Nephron (organoid): ENCODE measurements around the gene PLD5.

Experiments
- H3K27ac Mint-ChIP-seq, 3 experiments: 2 replicates each; pipeline ENCODE4 v1.8.0; 2020; ENCODE audit warnings: mixed read lengths in 3 of 3, mild to moderate bottlenecking in 2 of 3, moderate library complexity in 1 of 3
- H3K27me3 Mint-ChIP-seq: 2 replicates; pipeline ENCODE4 v1.8.0; 2021; ENCODE audit warnings: low read depth, mild to moderate bottlenecking, moderate library complexity, mixed read lengths
- H3K36me3 Mint-ChIP-seq: 2 replicates; pipeline ENCODE4 v1.8.0; 2020; ENCODE audit warnings: low read depth, mixed read lengths
- H3K4me1 Mint-ChIP-seq: 2 replicates; pipeline ENCODE4 v1.8.0; 2020; ENCODE audit warnings: mixed read lengths
- H3K4me3 Mint-ChIP-seq, 3 experiments: 2 replicates each; pipeline ENCODE4 v1.8.0; 2020; ENCODE audit warnings: mild to moderate bottlenecking in 3 of 3, mixed read lengths in 3 of 3, moderate library complexity in 2 of 3
- H3K9me3 Mint-ChIP-seq: 2 replicates; pipeline ENCODE4 v1.8.0; 2020; ENCODE audit warnings: mixed read lengths
- TF ChIP-seq, protein P1 (sequence below), 3 experiments: fragments of 200-600 bp; sonication (generic); IDR thresholded peaks; one replicate each; pipeline ENCODE4 v1.5.0; 2021; ENCODE audit warnings: antibody characterized with exemption in 3 of 3; ENCODE audit not compliant: unreplicated experiment in 3 of 3

PLD5 gene

DNA sequence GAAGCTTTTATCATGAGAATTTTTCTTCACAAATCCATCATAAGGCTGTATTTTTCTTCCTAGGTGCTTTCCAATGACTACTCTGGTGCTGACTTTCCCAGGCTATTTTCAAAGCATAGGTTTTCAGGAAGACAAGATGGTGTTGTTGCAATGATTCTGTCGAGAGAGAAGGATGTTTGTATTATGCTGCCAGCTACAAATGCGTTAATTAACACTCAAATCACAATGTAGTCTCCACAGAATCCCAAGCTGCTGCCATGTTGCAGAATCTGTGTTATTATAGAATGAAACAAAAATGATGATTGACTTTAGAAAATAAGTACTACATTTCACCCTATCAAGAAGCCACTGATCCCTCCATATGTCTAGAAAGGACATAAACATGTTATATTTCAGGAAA is 346.1 kb downstream of the PLD5 start:
- H3K4me1 Mint-ChIP-seq, result peaks cover 5% of the 10 kb centered on the region
- H3K27me3 Mint-ChIP-seq, result no peaks in the 10 kb centered on the region
- H3K4me3 Mint-ChIP-seq, result no peak overlapping the region
- H3K9me3 Mint-ChIP-seq, result peaks cover 12% of the 10 kb centered on the region
- no peaks in the 10 kb centered on the region for H3K36me3 Mint-ChIP-seq
- TF ChIP-seq, protein P1, sequence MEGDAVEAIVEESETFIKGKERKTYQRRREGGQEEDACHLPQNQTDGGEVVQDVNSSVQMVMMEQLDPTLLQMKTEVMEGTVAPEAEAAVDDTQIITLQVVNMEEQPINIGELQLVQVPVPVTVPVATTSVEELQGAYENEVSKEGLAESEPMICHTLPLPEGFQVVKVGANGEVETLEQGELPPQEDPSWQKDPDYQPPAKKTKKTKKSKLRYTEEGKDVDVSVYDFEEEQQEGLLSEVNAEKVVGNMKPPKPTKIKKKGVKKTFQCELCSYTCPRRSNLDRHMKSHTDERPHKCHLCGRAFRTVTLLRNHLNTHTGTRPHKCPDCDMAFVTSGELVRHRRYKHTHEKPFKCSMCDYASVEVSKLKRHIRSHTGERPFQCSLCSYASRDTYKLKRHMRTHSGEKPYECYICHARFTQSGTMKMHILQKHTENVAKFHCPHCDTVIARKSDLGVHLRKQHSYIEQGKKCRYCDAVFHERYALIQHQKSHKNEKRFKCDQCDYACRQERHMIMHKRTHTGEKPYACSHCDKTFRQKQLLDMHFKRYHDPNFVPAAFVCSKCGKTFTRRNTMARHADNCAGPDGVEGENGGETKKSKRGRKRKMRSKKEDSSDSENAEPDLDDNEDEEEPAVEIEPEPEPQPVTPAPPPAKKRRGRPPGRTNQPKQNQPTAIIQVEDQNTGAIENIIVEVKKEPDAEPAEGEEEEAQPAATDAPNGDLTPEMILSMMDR (IDR thresholded peaks at IDR 0.05; ENCODE audit: unreplicated experiment in 3 of 3), result no peak
- no peak overlapping the region for H3K27ac Mint-ChIP-seq

DNA sequence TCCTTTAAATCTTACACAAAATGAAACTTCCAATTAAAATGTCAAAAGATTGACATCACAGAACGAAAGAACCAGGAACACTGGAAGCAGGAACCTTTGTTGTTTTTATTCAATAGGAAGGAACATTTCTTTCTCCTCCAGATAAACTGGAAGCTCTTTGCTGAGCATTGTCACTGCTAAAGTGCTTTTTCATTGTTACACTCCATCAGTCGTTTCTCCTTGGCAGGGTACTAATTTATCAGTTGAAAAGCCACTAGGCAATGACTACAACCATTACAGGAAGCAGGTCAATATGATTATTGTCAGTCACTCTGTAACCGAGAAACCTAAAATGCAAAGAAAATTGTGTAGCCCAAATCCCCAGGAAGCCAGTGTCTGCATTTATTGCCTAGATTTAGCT is 362.4 kb downstream of the PLD5 start:
- Mint-ChIP-seq H3K36me3 (no peaks in the 10 kb centered on the region), H3K27me3 (peaks cover 7% of the 10 kb centered on the region), H3K9me3 (peaks cover 8% of the 10 kb centered on the region), H3K4me1 (peaks cover 18% of the 10 kb centered on the region), H3K4me3 (no peak overlapping the region), H3K27ac (no peak overlapping the region)
- TF ChIP-seq, protein P1 (IDR thresholded peaks at IDR 0.05; ENCODE audit: unreplicated experiment in 3 of 3), result no peak

- no peaks in the 10 kb centered on the region for H3K27me3 Mint-ChIP-seq
- peaks cover 5% of the 10 kb centered on the region for H3K4me1 Mint-ChIP-seq
- no peaks in the 10 kb centered on the region for H3K36me3 Mint-ChIP-seq
- peak overlapping the region in 2 of 3 experiments; percentile 37 to 53 for H3K27ac Mint-ChIP-seq
- peak overlapping the region in 1 of 3 experiments; percentile 8 for H3K4me3 Mint-ChIP-seq
- peaks cover 11% of the 10 kb centered on the region for H3K9me3 Mint-ChIP-seq
- TF ChIP-seq, protein P1 (IDR thresholded peaks at IDR 0.05; ENCODE audit: unreplicated experiment in 3 of 3), result no peak
These were observed 377.2 kb downstream of the PLD5 start for GRCh38 chr1:242147096-242147976.

DNA sequence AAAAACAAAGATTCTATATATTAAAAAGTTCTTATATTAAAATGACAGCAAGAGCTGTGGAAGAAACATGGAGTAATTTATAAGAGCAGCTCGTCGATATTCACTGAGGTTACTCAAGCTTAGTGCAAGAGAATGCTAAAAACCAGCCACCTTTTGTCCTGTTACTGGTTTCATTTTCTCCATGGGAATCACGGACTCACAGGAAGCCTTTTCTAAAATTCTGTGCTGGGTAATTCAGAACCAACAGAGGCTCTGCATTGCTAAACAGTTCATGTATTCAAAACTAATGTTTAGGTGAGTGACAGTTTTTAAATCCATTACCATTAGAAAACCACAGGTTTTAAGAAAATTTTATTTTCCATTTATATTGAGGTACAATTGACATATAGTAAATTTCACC is 377.8 kb downstream of the PLD5 start:
- H3K9me3 Mint-ChIP-seq, result peaks cover 8% of the 10 kb centered on the region
- H3K27ac Mint-ChIP-seq, result peak overlapping the region in 1 of 3 experiments; percentile 37
- H3K36me3 Mint-ChIP-seq, result no peaks in the 10 kb centered on the region
- TF ChIP-seq, protein P1 (IDR thresholded peaks at IDR 0.05; ENCODE audit: unreplicated experiment in 3 of 3), result no peak
- H3K4me1 Mint-ChIP-seq, result peaks cover 5% of the 10 kb centered on the region
- no peak overlapping the region for H3K4me3 Mint-ChIP-seq
- no peaks in the 10 kb centered on the region for H3K27me3 Mint-ChIP-seq

- H3K27ac Mint-ChIP-seq, result no peak overlapping the region
- no peak overlapping the region for H3K4me3 Mint-ChIP-seq
- H3K36me3 Mint-ChIP-seq, result no peaks in the 10 kb centered on the region
- H3K9me3 Mint-ChIP-seq, result peaks cover 7% of the 10 kb centered on the region
- TF ChIP-seq, protein P1 (IDR thresholded peaks at IDR 0.05; ENCODE audit: unreplicated experiment in 3 of 3), result no peak
- no peaks in the 10 kb centered on the region for H3K4me1 Mint-ChIP-seq
- H3K27me3 Mint-ChIP-seq, result peaks cover 4% of the 10 kb centered on the region
These were observed 383.7 kb downstream of the PLD5 start for GRCh38 chr1:242140836-242141235.

DNA sequence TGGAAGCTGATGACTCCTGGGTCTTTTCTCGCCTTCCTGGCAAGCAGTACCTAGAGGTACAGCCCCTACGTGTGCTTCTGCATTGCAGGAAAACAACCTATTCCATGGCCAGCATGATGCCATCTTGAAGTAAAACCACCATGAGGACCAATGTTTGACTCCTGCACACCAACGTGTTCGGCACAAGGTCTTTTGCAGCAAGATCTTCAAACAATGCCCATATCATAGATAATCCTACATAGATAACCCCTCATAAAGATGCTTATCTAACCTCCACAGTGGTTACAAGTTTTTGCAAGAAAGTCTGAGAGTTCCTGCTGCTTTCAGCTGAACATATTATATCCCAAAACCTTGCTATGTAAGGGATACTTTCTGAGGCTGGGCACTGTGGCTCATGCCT is 384.5 kb downstream of the PLD5 start:
- Mint-ChIP-seq H3K27me3 (peaks cover 4% of the 10 kb centered on the region), H3K9me3 (peaks cover 7% of the 10 kb centered on the region), H3K27ac (no peak overlapping the region), H3K36me3 (no peaks in the 10 kb centered on the region), H3K4me1 (no peaks in the 10 kb centered on the region), H3K4me3 (no peak overlapping the region)
- TF ChIP-seq, protein P1 (IDR thresholded peaks at IDR 0.05; ENCODE audit: unreplicated experiment in 3 of 3), result no peak
